ENCODE measurements around the gene HSD17B4. TPM values are rescaled to one million over a fixed set of nuclear protein-coding genes. Genes with fewer than 3 reads are reported as not detected.

The HSD17B4 gene
- total RNA-seq, 1 experiment from 2014 or later, result 362 TPM

DNA sequence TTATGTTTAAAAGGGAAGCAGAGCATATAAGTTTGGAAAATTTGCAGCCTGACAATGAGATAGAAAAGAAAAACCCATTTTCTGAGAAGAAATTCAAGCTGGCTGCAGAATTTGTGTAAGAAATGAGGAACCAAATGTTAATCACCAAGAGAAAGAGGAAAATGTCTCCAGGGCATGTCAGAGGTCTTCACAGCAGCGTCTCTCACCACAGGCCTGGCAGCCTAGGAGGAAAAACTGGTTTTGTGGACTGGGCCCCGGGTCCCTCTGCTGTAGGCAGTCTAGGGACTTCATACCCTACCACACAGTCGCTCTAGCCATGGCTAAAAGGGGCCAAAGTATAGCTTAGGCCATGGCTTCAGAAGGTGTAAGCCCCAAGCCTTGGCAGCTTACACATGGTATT lies 32.1 kb upstream of the HSD17B4 start (continued):
- TF ChIP-seq, protein P1, sequence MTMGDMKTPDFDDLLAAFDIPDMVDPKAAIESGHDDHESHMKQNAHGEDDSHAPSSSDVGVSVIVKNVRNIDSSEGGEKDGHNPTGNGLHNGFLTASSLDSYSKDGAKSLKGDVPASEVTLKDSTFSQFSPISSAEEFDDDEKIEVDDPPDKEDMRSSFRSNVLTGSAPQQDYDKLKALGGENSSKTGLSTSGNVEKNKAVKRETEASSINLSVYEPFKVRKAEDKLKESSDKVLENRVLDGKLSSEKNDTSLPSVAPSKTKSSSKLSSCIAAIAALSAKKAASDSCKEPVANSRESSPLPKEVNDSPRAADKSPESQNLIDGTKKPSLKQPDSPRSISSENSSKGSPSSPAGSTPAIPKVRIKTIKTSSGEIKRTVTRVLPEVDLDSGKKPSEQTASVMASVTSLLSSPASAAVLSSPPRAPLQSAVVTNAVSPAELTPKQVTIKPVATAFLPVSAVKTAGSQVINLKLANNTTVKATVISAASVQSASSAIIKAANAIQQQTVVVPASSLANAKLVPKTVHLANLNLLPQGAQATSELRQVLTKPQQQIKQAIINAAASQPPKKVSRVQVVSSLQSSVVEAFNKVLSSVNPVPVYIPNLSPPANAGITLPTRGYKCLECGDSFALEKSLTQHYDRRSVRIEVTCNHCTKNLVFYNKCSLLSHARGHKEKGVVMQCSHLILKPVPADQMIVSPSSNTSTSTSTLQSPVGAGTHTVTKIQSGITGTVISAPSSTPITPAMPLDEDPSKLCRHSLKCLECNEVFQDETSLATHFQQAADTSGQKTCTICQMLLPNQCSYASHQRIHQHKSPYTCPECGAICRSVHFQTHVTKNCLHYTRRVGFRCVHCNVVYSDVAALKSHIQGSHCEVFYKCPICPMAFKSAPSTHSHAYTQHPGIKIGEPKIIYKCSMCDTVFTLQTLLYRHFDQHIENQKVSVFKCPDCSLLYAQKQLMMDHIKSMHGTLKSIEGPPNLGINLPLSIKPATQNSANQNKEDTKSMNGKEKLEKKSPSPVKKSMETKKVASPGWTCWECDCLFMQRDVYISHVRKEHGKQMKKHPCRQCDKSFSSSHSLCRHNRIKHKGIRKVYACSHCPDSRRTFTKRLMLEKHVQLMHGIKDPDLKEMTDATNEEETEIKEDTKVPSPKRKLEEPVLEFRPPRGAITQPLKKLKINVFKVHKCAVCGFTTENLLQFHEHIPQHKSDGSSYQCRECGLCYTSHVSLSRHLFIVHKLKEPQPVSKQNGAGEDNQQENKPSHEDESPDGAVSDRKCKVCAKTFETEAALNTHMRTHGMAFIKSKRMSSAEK (CRISPR knock-in tag; IDR thresholded peaks at IDR 0.05; ENCODE audit: borderline replicate concordance), result no peak
- no peak for TF ChIP-seq PRRX2 (CRISPR knock-in tag; IDR thresholded peaks at IDR 0.05)
- TF ChIP-seq, protein P2, sequence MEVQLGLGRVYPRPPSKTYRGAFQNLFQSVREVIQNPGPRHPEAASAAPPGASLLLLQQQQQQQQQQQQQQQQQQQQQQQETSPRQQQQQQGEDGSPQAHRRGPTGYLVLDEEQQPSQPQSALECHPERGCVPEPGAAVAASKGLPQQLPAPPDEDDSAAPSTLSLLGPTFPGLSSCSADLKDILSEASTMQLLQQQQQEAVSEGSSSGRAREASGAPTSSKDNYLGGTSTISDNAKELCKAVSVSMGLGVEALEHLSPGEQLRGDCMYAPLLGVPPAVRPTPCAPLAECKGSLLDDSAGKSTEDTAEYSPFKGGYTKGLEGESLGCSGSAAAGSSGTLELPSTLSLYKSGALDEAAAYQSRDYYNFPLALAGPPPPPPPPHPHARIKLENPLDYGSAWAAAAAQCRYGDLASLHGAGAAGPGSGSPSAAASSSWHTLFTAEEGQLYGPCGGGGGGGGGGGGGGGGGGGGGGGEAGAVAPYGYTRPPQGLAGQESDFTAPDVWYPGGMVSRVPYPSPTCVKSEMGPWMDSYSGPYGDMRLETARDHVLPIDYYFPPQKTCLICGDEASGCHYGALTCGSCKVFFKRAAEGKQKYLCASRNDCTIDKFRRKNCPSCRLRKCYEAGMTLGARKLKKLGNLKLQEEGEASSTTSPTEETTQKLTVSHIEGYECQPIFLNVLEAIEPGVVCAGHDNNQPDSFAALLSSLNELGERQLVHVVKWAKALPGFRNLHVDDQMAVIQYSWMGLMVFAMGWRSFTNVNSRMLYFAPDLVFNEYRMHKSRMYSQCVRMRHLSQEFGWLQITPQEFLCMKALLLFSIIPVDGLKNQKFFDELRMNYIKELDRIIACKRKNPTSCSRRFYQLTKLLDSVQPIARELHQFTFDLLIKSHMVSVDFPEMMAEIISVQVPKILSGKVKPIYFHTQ (CRISPR knock-in tag; IDR thresholded peaks at IDR 0.05), result no peak
- TF ChIP-seq NFE2L1 (CRISPR knock-in tag; IDR thresholded peaks at IDR 0.05), result no peak
- no peak for TF ChIP-seq ZNF138 (CRISPR knock-in tag; conservative IDR thresholded peaks at IDR 0.05)
- TF ChIP-seq, protein P3, sequence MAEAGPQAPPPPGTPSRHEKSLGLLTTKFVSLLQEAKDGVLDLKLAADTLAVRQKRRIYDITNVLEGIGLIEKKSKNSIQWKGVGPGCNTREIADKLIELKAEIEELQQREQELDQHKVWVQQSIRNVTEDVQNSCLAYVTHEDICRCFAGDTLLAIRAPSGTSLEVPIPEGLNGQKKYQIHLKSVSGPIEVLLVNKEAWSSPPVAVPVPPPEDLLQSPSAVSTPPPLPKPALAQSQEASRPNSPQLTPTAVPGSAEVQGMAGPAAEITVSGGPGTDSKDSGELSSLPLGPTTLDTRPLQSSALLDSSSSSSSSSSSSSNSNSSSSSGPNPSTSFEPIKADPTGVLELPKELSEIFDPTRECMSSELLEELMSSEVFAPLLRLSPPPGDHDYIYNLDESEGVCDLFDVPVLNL (CRISPR knock-in tag; IDR thresholded peaks at IDR 0.05; ENCODE audit: borderline replicate concordance, low read depth), result no peak
- TF ChIP-seq, protein P4, sequence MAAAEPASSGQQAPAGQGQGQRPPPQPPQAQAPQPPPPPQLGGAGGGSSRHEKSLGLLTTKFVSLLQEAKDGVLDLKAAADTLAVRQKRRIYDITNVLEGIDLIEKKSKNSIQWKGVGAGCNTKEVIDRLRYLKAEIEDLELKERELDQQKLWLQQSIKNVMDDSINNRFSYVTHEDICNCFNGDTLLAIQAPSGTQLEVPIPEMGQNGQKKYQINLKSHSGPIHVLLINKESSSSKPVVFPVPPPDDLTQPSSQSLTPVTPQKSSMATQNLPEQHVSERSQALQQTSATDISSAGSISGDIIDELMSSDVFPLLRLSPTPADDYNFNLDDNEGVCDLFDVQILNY (CRISPR knock-in tag; IDR thresholded peaks at IDR 0.05), result no peak
- no peak for TF ChIP-seq NFATC4 (CRISPR knock-in tag; IDR thresholded peaks at IDR 0.05)
- TF ChIP-seq KAT7 (CRISPR knock-in tag; IDR thresholded peaks at IDR 0.05; ENCODE audit: borderline replicate concordance), result no peak
- TF ChIP-seq, protein P5, sequence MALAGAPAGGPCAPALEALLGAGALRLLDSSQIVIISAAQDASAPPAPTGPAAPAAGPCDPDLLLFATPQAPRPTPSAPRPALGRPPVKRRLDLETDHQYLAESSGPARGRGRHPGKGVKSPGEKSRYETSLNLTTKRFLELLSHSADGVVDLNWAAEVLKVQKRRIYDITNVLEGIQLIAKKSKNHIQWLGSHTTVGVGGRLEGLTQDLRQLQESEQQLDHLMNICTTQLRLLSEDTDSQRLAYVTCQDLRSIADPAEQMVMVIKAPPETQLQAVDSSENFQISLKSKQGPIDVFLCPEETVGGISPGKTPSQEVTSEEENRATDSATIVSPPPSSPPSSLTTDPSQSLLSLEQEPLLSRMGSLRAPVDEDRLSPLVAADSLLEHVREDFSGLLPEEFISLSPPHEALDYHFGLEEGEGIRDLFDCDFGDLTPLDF (CRISPR knock-in tag; IDR thresholded peaks at IDR 0.05), result no peak
- no peak for TF ChIP-seq ZNF396 (CRISPR knock-in tag; IDR thresholded peaks at IDR 0.05; ENCODE audit: borderline replicate concordance)
- TF ChIP-seq CBFB (CRISPR knock-in tag; IDR thresholded peaks at IDR 0.05; ENCODE audit: low read depth), result no peak

DNA sequence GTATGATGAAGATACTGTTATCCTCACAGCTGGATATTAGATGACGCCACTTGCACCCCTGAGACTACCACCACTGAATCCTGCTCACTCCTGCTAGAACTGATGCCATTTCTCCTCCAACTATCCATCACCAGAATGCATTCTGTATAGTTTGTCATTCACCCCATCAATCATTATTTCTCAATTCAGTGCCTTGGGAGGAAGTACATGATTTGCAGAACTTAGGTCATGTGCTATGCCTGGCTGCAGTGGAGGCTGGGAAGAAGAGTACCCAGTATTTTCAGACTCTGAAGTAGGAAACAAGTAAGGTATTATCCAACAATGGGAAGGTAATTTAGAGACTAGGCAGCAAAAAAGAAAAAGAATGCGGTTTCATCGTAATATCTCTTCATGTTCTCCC lies 26.2 kb upstream of the HSD17B4 start:
- POLR2A ChIA-PET, result no interaction called here
- H3K9me3 Mint-ChIP-seq, result peaks cover 10% of the 10 kb centered on the region
- H3K36me3 Mint-ChIP-seq, result no peaks in the 10 kb centered on the region
- DNase-seq (ENCODE audit: low spot score), result no peak
- H3K27me3 Mint-ChIP-seq (ENCODE audit: low read depth), result no peaks in the 10 kb centered on the region
- H3K4me1 Mint-ChIP-seq, result peaks cover 10% of the 10 kb centered on the region
- CTCF ChIA-PET, result interaction anchor here (1.1 kb wide), 1 partner anchor 9 kb away, joined by 3 read pairs; no protein-coding TSS in a partner anchor
- no peak overlapping the region for H3K27ac Mint-ChIP-seq
- no peak overlapping the region for H3K4me3 Mint-ChIP-seq
- no peak for ATAC-seq
- TF ChIP-seq, protein P6, sequence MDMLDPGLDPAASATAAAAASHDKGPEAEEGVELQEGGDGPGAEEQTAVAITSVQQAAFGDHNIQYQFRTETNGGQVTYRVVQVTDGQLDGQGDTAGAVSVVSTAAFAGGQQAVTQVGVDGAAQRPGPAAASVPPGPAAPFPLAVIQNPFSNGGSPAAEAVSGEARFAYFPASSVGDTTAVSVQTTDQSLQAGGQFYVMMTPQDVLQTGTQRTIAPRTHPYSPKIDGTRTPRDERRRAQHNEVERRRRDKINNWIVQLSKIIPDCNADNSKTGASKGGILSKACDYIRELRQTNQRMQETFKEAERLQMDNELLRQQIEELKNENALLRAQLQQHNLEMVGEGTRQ (CRISPR knock-in tag; IDR thresholded peaks at IDR 0.05), result no peak
- TF ChIP-seq, protein P7, sequence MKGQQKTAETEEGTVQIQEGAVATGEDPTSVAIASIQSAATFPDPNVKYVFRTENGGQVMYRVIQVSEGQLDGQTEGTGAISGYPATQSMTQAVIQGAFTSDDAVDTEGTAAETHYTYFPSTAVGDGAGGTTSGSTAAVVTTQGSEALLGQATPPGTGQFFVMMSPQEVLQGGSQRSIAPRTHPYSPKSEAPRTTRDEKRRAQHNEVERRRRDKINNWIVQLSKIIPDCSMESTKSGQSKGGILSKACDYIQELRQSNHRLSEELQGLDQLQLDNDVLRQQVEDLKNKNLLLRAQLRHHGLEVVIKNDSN (CRISPR knock-in tag; IDR thresholded peaks at IDR 0.05), result no peak
- no peak for TF ChIP-seq EMX1 (CRISPR knock-in tag; IDR thresholded peaks at IDR 0.05)
- no peak for TF ChIP-seq TEAD4 (CRISPR knock-in tag; IDR thresholded peaks at IDR 0.05)
- TF ChIP-seq, protein P8, sequence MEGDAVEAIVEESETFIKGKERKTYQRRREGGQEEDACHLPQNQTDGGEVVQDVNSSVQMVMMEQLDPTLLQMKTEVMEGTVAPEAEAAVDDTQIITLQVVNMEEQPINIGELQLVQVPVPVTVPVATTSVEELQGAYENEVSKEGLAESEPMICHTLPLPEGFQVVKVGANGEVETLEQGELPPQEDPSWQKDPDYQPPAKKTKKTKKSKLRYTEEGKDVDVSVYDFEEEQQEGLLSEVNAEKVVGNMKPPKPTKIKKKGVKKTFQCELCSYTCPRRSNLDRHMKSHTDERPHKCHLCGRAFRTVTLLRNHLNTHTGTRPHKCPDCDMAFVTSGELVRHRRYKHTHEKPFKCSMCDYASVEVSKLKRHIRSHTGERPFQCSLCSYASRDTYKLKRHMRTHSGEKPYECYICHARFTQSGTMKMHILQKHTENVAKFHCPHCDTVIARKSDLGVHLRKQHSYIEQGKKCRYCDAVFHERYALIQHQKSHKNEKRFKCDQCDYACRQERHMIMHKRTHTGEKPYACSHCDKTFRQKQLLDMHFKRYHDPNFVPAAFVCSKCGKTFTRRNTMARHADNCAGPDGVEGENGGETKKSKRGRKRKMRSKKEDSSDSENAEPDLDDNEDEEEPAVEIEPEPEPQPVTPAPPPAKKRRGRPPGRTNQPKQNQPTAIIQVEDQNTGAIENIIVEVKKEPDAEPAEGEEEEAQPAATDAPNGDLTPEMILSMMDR (IDR thresholded peaks at IDR 0.05), result no peak
- TF ChIP-seq, protein P2 (CRISPR knock-in tag; IDR thresholded peaks at IDR 0.05), result no peak
- TF ChIP-seq SMAD3 (CRISPR knock-in tag; IDR thresholded peaks at IDR 0.05; ENCODE audit: borderline replicate concordance), result no peak
- TF ChIP-seq SP1 (CRISPR knock-in tag; conservative IDR thresholded peaks at IDR 0.05), result no peak

All from WTC11 (cell line).